GM23338 (cell line): ENCODE measurements around the gene UNKL. TPM values are rescaled to one million over a fixed set of nuclear protein-coding genes. Genes with fewer than 3 reads are reported as not detected.

ENCODE experiments used
- ATAC-seq: fragments of 200-7000 bp; cut with Tn5 transposase; 3 replicates; pipeline ENCODE4 v1.9.1; 2020
- DNase-seq: peaks from one replicate; pipeline ENCODE4 v3.0.0-alpha.2; 2015; ENCODE audit warnings: low spot score
- H2AFZ ChIP-seq: fragments of 200-600 bp; sonication (generic); 2 replicates; pipeline ENCODE4 v1.8.0; 2016; ENCODE audit warnings: antibody characterized with exemption, mild to moderate bottlenecking, moderate library complexity
- H3F3A ChIP-seq: fragments of 200-600 bp; sonication (generic); replicated peaks from 2 replicates; pipeline ENCODE4 v1.8.0; 2017; ENCODE audit warnings: antibody characterized with exemption, mixed run types, low read depth
- H3K27ac ChIP-seq: fragments of 200-600 bp; sonication (generic); 2 replicates; pipeline ENCODE4 v1.6.1; 2016; ENCODE audit warnings: low read depth
- H3K27me3 ChIP-seq: fragments of 200-600 bp; sonication (generic); 2 replicates; pipeline ENCODE4 v1.8.0; 2016; ENCODE audit warnings: mild to moderate bottlenecking, mixed run types, moderate library complexity; ENCODE audit not compliant: insufficient read depth
- H3K36me3 ChIP-seq: fragments of 200-600 bp; sonication (generic); 2 replicates; pipeline ENCODE4 v1.8.0; 2016; ENCODE audit warnings: mild to moderate bottlenecking; ENCODE audit not compliant: insufficient read depth
- H3K4me1 ChIP-seq: fragments of 200-600 bp; sonication (generic); 2 replicates; pipeline ENCODE4 v1.8.0; 2016; ENCODE audit warnings: mild to moderate bottlenecking, moderate library complexity; ENCODE audit not compliant: insufficient read depth
- H3K4me2 ChIP-seq: fragments of 200-600 bp; sonication (generic); 2 replicates; pipeline ENCODE4 v1.7.1; 2017; ENCODE audit warnings: mixed run types
- H3K4me3 ChIP-seq: fragments of 200-600 bp; sonication (generic); 2 replicates; pipeline ENCODE4 v1.6.1; 2016; ENCODE audit warnings: mixed run types
- H3K79me2 ChIP-seq: fragments of 200-600 bp; sonication (generic); replicated peaks from 2 replicates; pipeline ENCODE4 v1.8.0; 2017; ENCODE audit warnings: mild to moderate bottlenecking; ENCODE audit not compliant: insufficient read depth
- H3K9me2 ChIP-seq: fragments of 200-600 bp; sonication (generic); 2 replicates; pipeline ENCODE4 v1.8.0; 2017; ENCODE audit not compliant: insufficient read depth
- H4K20me1 ChIP-seq: fragments of 200-600 bp; sonication (generic); replicated peaks from 2 replicates; pipeline ENCODE4 v1.8.0; 2017; ENCODE audit warnings: mild to moderate bottlenecking; ENCODE audit not compliant: insufficient read depth
- H3K27ac Mint-ChIP-seq: 2 replicates; pipeline ENCODE4 v1.8.0; 2020; ENCODE audit warnings: inconsistent platforms, mild to moderate bottlenecking, moderate library complexity, mixed read lengths
- H3K27me3 Mint-ChIP-seq: 3 replicates; pipeline ENCODE4 v1.8.0; 2022; ENCODE audit warnings: low read depth, mild to moderate bottlenecking, moderate library complexity, mixed read lengths, inconsistent platforms; ENCODE audit not compliant: insufficient read depth, poor library complexity
- H3K36me3 Mint-ChIP-seq: 3 replicates; pipeline ENCODE4 v1.8.0; 2021; ENCODE audit warnings: low read depth, mild to moderate bottlenecking, inconsistent platforms, moderate library complexity, mixed read lengths
- H3K4me1 Mint-ChIP-seq: 3 replicates; pipeline ENCODE4 v1.8.0; 2020; ENCODE audit warnings: mild to moderate bottlenecking, inconsistent platforms, mixed read lengths
- H3K4me3 Mint-ChIP-seq: 3 replicates; pipeline ENCODE4 v1.8.0; 2021; ENCODE audit warnings: moderate library complexity, mild to moderate bottlenecking, inconsistent platforms, mixed read lengths
- H3K9me3 Mint-ChIP-seq: 3 replicates; pipeline ENCODE4 v1.8.0; 2020; ENCODE audit warnings: moderate library complexity, mild to moderate bottlenecking, inconsistent platforms, mixed read lengths
- CREB1 ChIP-seq: fragments of 250-450 bp; sonication (Bioruptor Pico); IDR thresholded peaks from 2 replicates; pipeline ENCODE4 v1.5.0; 2020; ENCODE audit warnings: low read depth, mild to moderate bottlenecking, moderate library complexity
- CTCF ChIP-seq, 2 experiments: fragments of 200-600 bp in 1 of 2; sonication (generic) in 1 of 2; conservative IDR thresholded peaks; 2 replicates each; pipeline versions ENCODE4 v1.5.1 to v1.6.1; 2016 to 2017; ENCODE audit warnings: antibody characterized with exemption in 2 of 2, low read depth in 2 of 2, mild to moderate bottlenecking in 2 of 2, moderate library complexity in 1 of 2
- EZH2 ChIP-seq: fragments of 200-600 bp; sonication (generic); IDR thresholded peaks from one replicate; pipeline ENCODE4 v1.8.0; 2017; ENCODE audit warnings: antibody characterized with exemption, mild to moderate bottlenecking, low read depth; ENCODE audit not compliant: unreplicated experiment
- EZH2phosphoT487 ChIP-seq: fragments of 200-600 bp; sonication (generic); IDR thresholded peaks from one replicate; pipeline ENCODE4 v1.8.1; 2018; ENCODE audit warnings: antibody characterized with exemption; ENCODE audit not compliant: unreplicated experiment
- JUNB ChIP-seq: IDR thresholded peaks from one replicate; pipeline ENCODE4 v1.6.1; 2016; ENCODE audit warnings: antibody characterized with exemption; ENCODE audit not compliant: unreplicated experiment
- NANOG ChIP-seq: IDR thresholded peaks from 2 replicates; pipeline ENCODE4 v1.6.1; 2016; ENCODE audit warnings: antibody characterized with exemption, borderline replicate concordance
- POLR2AphosphoS5 ChIP-seq: IDR thresholded peaks from 2 replicates; pipeline ENCODE4 v1.6.1; 2016; ENCODE audit warnings: antibody characterized with exemption, low read depth
- STAT1 ChIP-seq: IDR thresholded peaks from one replicate; pipeline ENCODE4 v1.6.1; 2016; ENCODE audit warnings: antibody characterized with exemption; ENCODE audit not compliant: unreplicated experiment
- ZNF114 ChIP-seq: fragments of 250-450 bp; sonication (Bioruptor Pico); IDR thresholded peaks from 2 replicates; pipeline ENCODE4 v1.5.0; 2020; ENCODE audit warnings: mild to moderate bottlenecking, moderate library complexity
- polyA plus RNA-seq: library from polyadenylated mRNA; unstranded; fragments of >200 nt; fragmentation: Nextera tagmentation; extraction: Ambion mirVana; gene quantifications from 2 replicates; pipeline ENCODE4 v1.2.1, GENCODE V29; 2016
- total RNA-seq: library from RNA; depleted of rRNA; stranded (reverse); fragments of >200 nt; shearing (Covaris generic); gene quantifications from 2 replicates; pipeline ENCODE4 v1.2.3, GENCODE V29; 2014
- TF ChIP-seq, protein P1 (sequence below): IDR thresholded peaks from 2 replicates; pipeline ENCODE4 v1.6.1; 2016; ENCODE audit warnings: antibody characterized with exemption
- TF ChIP-seq, protein P2 (sequence below): fragments of 250-450 bp; sonication (Bioruptor Pico); IDR thresholded peaks from 2 replicates; pipeline ENCODE4 v1.5.0; 2020; ENCODE audit warnings: mild to moderate bottlenecking, moderate library complexity
- TF ChIP-seq, protein P3 (sequence below): IDR thresholded peaks from one replicate; pipeline ENCODE4 v1.6.1; 2018; ENCODE audit warnings: antibody characterized with exemption; ENCODE audit not compliant: unreplicated experiment

The UNKL gene
- total and polyA plus RNA-seq, 2 experiments from 2014 or later, result 16.7 to 28.7 TPM

GRCh38 chr16:1387331-1387730 lies 27.2 kb downstream of the UNKL start:
- ATAC-seq (no peak), DNase-seq (no peak)
- H3K9me2 ChIP-seq, result no peaks in the 10 kb centered on the region
- H3K4me1 Mint-ChIP-seq, result no peaks in the 10 kb centered on the region
- no peak overlapping the region for H2AFZ ChIP-seq
- no peak overlapping the region for H3K27ac ChIP-seq
- no peaks in the 10 kb centered on the region for H3K4me1 ChIP-seq
- no peaks in the 10 kb centered on the region; the same call in 2 of the 3 replicates for H3K36me3 Mint-ChIP-seq
- H3K27me3 Mint-ChIP-seq, result no peaks in the 10 kb centered on the region
- H3K36me3 ChIP-seq, result no peaks in the 10 kb centered on the region
- no peaks in the 10 kb centered on the region for H3K27me3 ChIP-seq
- no peak for TF ChIP-seq NANOG
- TF ChIP-seq ZNF114, result no peak
- no peak for TF ChIP-seq EZH2
- TF ChIP-seq CREB1 (CRISPR knock-in tag), result no peak
- TF ChIP-seq CTCF (conservative IDR thresholded peaks at IDR 0.05; ENCODE audit: low read depth in 2 of 2), result no peak
- no peak for TF ChIP-seq STAT1
- TF ChIP-seq, protein P1, sequence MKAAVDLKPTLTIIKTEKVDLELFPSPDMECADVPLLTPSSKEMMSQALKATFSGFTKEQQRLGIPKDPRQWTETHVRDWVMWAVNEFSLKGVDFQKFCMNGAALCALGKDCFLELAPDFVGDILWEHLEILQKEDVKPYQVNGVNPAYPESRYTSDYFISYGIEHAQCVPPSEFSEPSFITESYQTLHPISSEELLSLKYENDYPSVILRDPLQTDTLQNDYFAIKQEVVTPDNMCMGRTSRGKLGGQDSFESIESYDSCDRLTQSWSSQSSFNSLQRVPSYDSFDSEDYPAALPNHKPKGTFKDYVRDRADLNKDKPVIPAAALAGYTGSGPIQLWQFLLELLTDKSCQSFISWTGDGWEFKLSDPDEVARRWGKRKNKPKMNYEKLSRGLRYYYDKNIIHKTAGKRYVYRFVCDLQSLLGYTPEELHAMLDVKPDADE, result no peak
- TF ChIP-seq POLR2AphosphoS5, result no peak
- no peak for TF ChIP-seq EZH2phosphoT487
- TF ChIP-seq, protein P2, sequence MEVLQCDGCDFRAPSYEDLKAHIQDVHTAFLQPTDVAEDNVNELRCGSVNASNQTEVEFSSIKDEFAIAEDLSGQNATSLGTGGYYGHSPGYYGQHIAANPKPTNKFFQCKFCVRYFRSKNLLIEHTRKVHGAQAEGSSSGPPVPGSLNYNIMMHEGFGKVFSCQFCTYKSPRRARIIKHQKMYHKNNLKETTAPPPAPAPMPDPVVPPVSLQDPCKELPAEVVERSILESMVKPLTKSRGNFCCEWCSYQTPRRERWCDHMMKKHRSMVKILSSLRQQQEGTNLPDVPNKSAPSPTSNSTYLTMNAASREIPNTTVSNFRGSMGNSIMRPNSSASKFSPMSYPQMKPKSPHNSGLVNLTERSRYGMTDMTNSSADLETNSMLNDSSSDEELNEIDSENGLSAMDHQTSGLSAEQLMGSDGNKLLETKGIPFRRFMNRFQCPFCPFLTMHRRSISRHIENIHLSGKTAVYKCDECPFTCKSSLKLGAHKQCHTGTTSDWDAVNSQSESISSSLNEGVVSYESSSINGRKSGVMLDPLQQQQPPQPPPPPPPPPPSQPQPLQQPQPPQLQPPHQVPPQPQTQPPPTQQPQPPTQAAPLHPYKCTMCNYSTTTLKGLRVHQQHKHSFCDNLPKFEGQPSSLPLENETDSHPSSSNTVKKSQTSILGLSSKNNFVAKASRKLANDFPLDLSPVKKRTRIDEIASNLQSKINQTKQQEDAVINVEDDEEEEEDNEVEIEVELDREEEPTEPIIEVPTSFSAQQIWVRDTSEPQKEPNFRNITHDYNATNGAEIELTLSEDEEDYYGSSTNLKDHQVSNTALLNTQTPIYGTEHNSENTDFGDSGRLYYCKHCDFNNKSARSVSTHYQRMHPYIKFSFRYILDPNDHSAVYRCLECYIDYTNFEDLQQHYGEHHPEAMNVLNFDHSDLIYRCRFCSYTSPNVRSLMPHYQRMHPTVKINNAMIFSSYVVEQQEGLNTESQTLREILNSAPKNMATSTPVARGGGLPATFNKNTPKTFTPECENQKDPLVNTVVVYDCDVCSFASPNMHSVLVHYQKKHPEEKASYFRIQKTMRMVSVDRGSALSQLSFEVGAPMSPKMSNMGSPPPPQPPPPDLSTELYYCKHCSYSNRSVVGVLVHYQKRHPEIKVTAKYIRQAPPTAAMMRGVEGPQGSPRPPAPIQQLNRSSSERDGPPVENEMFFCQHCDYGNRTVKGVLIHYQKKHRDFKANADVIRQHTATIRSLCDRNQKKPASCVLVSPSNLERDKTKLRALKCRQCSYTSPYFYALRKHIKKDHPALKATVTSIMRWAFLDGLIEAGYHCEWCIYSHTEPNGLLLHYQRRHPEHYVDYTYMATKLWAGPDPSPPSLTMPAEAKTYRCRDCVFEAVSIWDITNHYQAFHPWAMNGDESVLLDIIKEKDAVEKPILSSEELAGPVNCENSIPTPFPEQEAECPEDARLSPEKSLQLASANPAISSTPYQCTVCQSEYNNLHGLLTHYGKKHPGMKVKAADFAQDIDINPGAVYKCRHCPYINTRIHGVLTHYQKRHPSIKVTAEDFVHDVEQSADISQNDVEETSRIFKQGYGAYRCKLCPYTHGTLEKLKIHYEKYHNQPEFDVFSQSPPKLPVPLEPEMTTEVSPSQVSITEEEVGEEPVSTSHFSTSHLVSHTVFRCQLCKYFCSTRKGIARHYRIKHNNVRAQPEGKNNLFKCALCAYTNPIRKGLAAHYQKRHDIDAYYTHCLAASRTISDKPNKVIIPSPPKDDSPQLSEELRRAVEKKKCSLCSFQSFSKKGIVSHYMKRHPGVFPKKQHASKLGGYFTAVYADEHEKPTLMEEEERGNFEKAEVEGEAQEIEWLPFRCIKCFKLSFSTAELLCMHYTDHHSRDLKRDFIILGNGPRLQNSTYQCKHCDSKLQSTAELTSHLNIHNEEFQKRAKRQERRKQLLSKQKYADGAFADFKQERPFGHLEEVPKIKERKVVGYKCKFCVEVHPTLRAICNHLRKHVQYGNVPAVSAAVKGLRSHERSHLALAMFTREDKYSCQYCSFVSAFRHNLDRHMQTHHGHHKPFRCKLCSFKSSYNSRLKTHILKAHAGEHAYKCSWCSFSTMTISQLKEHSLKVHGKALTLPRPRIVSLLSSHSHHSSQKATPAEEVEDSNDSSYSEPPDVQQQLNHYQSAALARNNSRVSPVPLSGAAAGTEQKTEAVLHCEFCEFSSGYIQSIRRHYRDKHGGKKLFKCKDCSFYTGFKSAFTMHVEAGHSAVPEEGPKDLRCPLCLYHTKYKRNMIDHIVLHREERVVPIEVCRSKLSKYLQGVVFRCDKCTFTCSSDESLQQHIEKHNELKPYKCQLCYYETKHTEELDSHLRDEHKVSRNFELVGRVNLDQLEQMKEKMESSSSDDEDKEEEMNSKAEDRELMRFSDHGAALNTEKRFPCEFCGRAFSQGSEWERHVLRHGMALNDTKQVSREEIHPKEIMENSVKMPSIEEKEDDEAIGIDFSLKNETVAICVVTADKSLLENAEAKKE (CRISPR knock-in tag), result no peak
- TF ChIP-seq JUNB, result no peak
- TF ChIP-seq, protein P3, sequence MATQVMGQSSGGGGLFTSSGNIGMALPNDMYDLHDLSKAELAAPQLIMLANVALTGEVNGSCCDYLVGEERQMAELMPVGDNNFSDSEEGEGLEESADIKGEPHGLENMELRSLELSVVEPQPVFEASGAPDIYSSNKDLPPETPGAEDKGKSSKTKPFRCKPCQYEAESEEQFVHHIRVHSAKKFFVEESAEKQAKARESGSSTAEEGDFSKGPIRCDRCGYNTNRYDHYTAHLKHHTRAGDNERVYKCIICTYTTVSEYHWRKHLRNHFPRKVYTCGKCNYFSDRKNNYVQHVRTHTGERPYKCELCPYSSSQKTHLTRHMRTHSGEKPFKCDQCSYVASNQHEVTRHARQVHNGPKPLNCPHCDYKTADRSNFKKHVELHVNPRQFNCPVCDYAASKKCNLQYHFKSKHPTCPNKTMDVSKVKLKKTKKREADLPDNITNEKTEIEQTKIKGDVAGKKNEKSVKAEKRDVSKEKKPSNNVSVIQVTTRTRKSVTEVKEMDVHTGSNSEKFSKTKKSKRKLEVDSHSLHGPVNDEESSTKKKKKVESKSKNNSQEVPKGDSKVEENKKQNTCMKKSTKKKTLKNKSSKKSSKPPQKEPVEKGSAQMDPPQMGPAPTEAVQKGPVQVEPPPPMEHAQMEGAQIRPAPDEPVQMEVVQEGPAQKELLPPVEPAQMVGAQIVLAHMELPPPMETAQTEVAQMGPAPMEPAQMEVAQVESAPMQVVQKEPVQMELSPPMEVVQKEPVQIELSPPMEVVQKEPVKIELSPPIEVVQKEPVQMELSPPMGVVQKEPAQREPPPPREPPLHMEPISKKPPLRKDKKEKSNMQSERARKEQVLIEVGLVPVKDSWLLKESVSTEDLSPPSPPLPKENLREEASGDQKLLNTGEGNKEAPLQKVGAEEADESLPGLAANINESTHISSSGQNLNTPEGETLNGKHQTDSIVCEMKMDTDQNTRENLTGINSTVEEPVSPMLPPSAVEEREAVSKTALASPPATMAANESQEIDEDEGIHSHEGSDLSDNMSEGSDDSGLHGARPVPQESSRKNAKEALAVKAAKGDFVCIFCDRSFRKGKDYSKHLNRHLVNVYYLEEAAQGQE, result no peak
- no peaks in the 10 kb centered on the region; the same call in 1 of the 2 replicates for H4K20me1 ChIP-seq
- H3K4me2 ChIP-seq, result no peak overlapping the region
- no peak overlapping the region for H3K4me3 Mint-ChIP-seq
- no peak overlapping the region for H3K27ac Mint-ChIP-seq
- H3F3A ChIP-seq, result no peaks in the 10 kb centered on the region
- no peaks in the 10 kb centered on the region for H3K9me3 Mint-ChIP-seq
- H3K79me2 ChIP-seq, result no peaks in the 10 kb centered on the region
- H3K4me3 ChIP-seq, result no peak overlapping the region
